Spleen (tissue), 11 donors: ENCODE measurements around the gene FOSB. TPM values are rescaled to one million over a fixed set of nuclear protein-coding genes. Genes with fewer than 3 reads are reported as not detected.

Source experiments
- DNase-seq: peaks from one replicate; pipeline ENCODE4 v3.0.0-alpha.2; 2020
- H3K27ac ChIP-seq, 8 donors: fragments of 200-600 bp; sonication (generic) in 7 of 8; 1 replicate in 4 of 8; 2 replicates in 4 of 8; pipeline versions ENCODE4 v1.5.0 to v1.8.0; 2016 to 2021; ENCODE audit warnings: inconsistent platforms in 4 of 8, mild to moderate bottlenecking in 4 of 8, moderate library complexity in 1 of 8
- H3K27me3 ChIP-seq, 7 donors: fragments of 200-600 bp; sonication (generic) in 6 of 7; replicated peaks in 1 of 7; 1 replicate in 4 of 7; 2 replicates in 3 of 7; pipeline versions ENCODE4 v1.5.0 to v1.8.0; 2016 to 2021; ENCODE audit warnings: inconsistent platforms in 3 of 7, mild to moderate bottlenecking in 1 of 7
- H3K36me3 ChIP-seq, 6 donors: fragments of 200-600 bp; sonication (generic) in 5 of 6; 1 replicate in 4 of 6; 2 replicates in 2 of 6; pipeline versions ENCODE4 v1.5.0 to v1.8.0; 2016 to 2021; ENCODE audit warnings: inconsistent platforms in 2 of 6
- H3K4me1 ChIP-seq, 6 donors: fragments of 200-600 bp; sonication (generic) in 5 of 6; 1 replicate in 3 of 6; 2 replicates in 3 of 6; pipeline versions ENCODE4 v1.5.0 to v1.8.0; 2016 to 2021; ENCODE audit warnings: inconsistent platforms in 3 of 6
- H3K4me3 ChIP-seq, 8 donors: fragments of 200-600 bp; sonication (generic) in 7 of 8; 1 replicate in 4 of 8; 2 replicates in 4 of 8; pipeline versions ENCODE4 v1.5.0 to v1.8.0; 2016 to 2021; ENCODE audit warnings: inconsistent platforms in 4 of 8, mild to moderate bottlenecking in 4 of 8, moderate library complexity in 2 of 8
- H3K9me3 ChIP-seq, 8 donors: fragments of 200-600 bp; sonication (generic) in 7 of 8; 1 replicate in 4 of 8; 2 replicates in 4 of 8; pipeline versions ENCODE4 v1.5.0 to v1.8.0; 2016 to 2021; ENCODE audit warnings: inconsistent platforms in 4 of 8
- CTCF ChIP-seq, 11 experiments: fragments of 200-600 bp in 7 of 11; fragments of 450-650 bp in 4 of 11; sonication (generic) in 4 of 11; IDR thresholded peaks in 8 of 11; conservative IDR thresholded peaks in 3 of 11; 1 replicate in 7 of 11; 2 replicates in 4 of 11; pipeline versions ENCODE4 v1.4.0 to v1.8.0; 2016 to 2021; ENCODE audit warnings: antibody characterized with exemption in 11 of 11, inconsistent platforms in 4 of 11, mild to moderate bottlenecking in 1 of 11
- POLR2A ChIP-seq, 3 donors: fragments of 450-650 bp; IDR thresholded peaks; one replicate each; pipeline ENCODE4 v1.5.1; 2017; ENCODE audit warnings: antibody characterized with exemption in 3 of 3, mild to moderate bottlenecking in 1 of 3
- POLR2AphosphoS5 ChIP-seq, 3 donors: sonication (generic); formaldehyde crosslinking; IDR thresholded peaks; one replicate each; pipeline ENCODE4 v1.5.1; 2017; ENCODE audit warnings: antibody characterized with exemption in 3 of 3
- WGBS, 5 donors: extraction: QIAGEN DNeasy Blood & Tissue Kit in 3 of 5; methylation state at CpG; one replicate each; pipeline versions ENCODE4 v1.1.5 to v1.1.7; 2013 to 2018; 5-methylcytosine and 5-hydroxymethylcytosine counted together
- intact Hi-C: fragments of 100-400 bp; cut with DNase I; formaldehyde crosslinking; loops from one replicate; pipeline ENCODE4 v1.15.0; 2023; ENCODE audit warnings: low total_unique reads
- polyA plus RNA-seq, 3 donors: library from polyadenylated mRNA; stranded (reverse); fragments of 200-250 nt; gene quantifications; one replicate each; pipeline ENCODE4 v1.2.1, GENCODE V29; 2013
- total RNA-seq, 7 donors: library from RNA; depleted of rRNA in 3 of 7; stranded (reverse); fragments of >200 nt in 3 of 7; fragmentation: NEBNext Ultra II Directional in 4 of 7; extraction: Animal tissue kit (Norgen Biotek cat#: 25700) in 4 of 7; gene quantifications; one replicate each; pipeline versions ENCODE4 v1.1.0 to v1.2.1, GENCODE V29; 2016 to 2021
- donor health status: healthy with polysubstance abuse.
- donor health status: DM: no; HTN: no; CAD: no; lungs with moderate emphysema.
- donor health status: DM: no; HTN: no; CAD: no.
- donor health status: Bipolar disorder and iron deficiency.
- donor health status: healthy.
- donor health status: DM: no; HTN: no; CAD: no.
- donor health status: DM: yes; HTN: yes; CAD: no.

FOSB gene
- total and polyA plus RNA-seq, 10 donors, result 0.42 to 41.7 (median 1.5) TPM

DNA sequence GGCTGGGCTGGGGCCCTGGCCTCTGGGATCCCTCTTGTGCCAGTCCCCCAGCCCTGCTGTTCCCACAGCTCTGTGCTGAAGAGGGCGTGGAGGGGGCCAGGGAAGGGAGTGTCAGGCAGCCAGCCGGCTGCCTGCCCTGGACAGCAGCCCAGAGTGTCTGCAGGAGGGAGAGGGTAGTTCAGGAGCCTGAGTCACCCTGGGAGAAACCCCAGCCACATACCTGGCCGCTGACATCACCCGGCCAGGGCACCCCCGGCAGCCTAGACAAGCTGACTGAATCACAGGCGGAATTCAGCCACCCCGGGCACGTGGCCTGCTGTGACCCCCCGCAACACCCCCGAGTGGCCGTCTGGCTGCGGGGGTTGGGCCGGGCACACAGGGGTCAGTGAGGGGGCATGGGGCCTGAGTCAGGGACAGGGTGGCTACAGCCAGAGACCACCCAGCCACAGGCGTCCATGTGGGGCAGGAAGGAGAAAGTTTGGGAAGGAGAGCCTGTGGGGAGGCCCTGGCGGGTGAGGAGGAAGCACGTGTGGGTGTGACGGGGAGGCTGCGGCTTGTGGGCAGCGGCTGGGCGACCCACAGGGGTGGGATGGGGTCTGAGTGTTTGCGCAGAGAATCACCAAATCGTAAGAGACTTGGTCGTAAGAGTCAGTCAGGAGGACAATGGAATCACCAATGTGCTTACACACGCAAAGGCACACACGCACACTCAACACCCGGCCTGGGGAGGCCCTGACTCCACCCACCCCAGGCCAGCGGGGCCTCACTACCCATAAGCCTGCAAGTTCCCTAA is 11.9 kb upstream of the FOSB start:
- peaks cover 0 to 10% (median 0%) of the 10 kb centered on the region in 7 donors for H3K27me3 ChIP-seq
- H3K27ac ChIP-seq, result peak overlapping the region in 6 of 8 donors; percentile 0 to 74 (median 56)
- 9 to 13% (median 10%) methylated on average over 16 to 27 of the region's 27 CpGs for WGBS, 5 donors
- TF ChIP-seq POLR2AphosphoS5 (IDR thresholded peaks at IDR 0.05) (peak in 2 of 3 donors; percentile 45 to 77), POLR2A (IDR thresholded peaks at IDR 0.05) (no peak)
- H3K4me1 ChIP-seq, result peaks cover 14 to 44% (median 30%) of the 10 kb centered on the region in 6 donors
- intact Hi-C loops, result no loop called here
- peak overlapping the region in 1 of 8 donors; percentile 28 for H3K4me3 ChIP-seq
- no peaks in the 10 kb centered on the region for H3K36me3 ChIP-seq
- peak; percentile 81 for DNase-seq
- no peaks in the 10 kb centered on the region for H3K9me3 ChIP-seq

DNA sequence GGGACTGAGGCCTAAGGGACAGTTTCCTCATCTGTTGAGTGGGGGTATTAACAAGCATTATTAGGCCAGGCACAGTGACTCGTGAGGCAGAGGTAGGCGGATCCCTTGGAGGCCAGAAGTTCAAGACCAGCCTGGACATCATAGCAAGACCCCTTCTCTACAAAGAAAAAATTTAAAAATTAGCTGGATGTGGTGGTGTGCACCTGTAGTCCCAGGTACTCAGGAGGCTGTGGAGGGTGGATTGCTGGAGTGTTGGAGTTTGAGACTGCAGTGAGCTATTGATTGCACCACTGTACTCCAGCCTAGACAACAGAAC is 11.3 kb upstream of the FOSB start:
- no peaks in the 10 kb centered on the region for H3K9me3 ChIP-seq
- DNase-seq, result no peak
- H3K27ac ChIP-seq, result peak overlapping the region in 6 of 8 donors; percentile 0 to 74 (median 56)
- no peak overlapping the region for H3K4me3 ChIP-seq
- H3K36me3 ChIP-seq, result no peaks in the 10 kb centered on the region
- H3K27me3 ChIP-seq, result peaks cover 0 to 10% (median 0%) of the 10 kb centered on the region in 7 donors
- peaks cover 10 to 39% (median 24%) of the 10 kb centered on the region in 6 donors for H3K4me1 ChIP-seq
- 39 to 68% (median 44%) methylated on average over 2 of the region's 2 CpGs for WGBS, 5 donors
- intact Hi-C loops, result no loop called here
- TF ChIP-seq POLR2A (IDR thresholded peaks at IDR 0.05) (no peak), CTCF (IDR thresholded peaks at IDR 0.05 in 8 of 11, conservative IDR thresholded peaks at IDR 0.05 in 3 of 11) (no peak), POLR2AphosphoS5 (IDR thresholded peaks at IDR 0.05) (no peak)

GRCh38 chr19:45457776-45458175 is 10.0 kb upstream of the FOSB start:
- TF ChIP-seq CTCF (IDR thresholded peaks at IDR 0.05 in 8 of 11, conservative IDR thresholded peaks at IDR 0.05 in 3 of 11) (no peak), POLR2AphosphoS5 (IDR thresholded peaks at IDR 0.05) (no peak), POLR2A (IDR thresholded peaks at IDR 0.05) (no peak)
- H3K36me3 ChIP-seq, result no peaks in the 10 kb centered on the region
- H3K27me3 ChIP-seq, result peaks cover 0 to 10% (median 0%) of the 10 kb centered on the region in 7 donors
- no peak overlapping the region for H3K4me3 ChIP-seq
- H3K4me1 ChIP-seq, result peaks cover 8 to 38% (median 18%) of the 10 kb centered on the region in 6 donors
- no peak overlapping the region for H3K27ac ChIP-seq
- intact Hi-C loops, result no loop called here
- H3K9me3 ChIP-seq, result no peaks in the 10 kb centered on the region
- DNase-seq, result no peak

DNA sequence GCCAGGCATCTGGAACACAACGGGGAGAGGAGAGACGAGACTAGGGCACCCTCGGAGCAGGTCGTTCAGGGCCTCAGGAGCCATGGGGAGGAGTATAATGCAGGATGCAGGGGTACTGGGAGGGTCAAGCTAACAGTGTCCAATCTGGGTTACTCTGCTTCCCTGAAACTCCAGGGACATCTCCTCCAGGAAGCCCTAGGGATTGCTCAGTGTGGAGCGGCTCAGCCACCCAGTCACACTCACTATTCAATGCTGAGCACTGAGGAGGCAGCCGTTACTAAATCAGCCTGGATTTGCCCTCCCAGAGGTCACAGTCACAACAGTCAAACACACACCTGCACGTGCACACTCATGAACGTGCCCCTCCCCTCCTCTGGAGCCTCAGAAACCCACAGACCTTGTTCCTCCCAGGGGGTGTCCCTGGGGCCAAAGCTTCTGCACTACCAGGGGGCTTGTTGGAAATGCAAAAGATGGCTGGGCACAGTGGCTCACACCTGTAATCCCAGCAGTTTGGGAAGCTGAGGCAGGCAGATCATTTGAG is 6.9 kb upstream of the FOSB start:
- H3K9me3 ChIP-seq, result no peaks in the 10 kb centered on the region
- H3K4me3 ChIP-seq, result no peak overlapping the region
- no peaks in the 10 kb centered on the region for H3K36me3 ChIP-seq
- TF ChIP-seq POLR2AphosphoS5 (IDR thresholded peaks at IDR 0.05), result no peak
- no peak overlapping the region for H3K27ac ChIP-seq
- WGBS, 5 donors, result 52 to 59% (median 55%) methylated on average over 8 of the region's 8 CpGs
- H3K4me1 ChIP-seq, result peaks cover 5 to 19% (median 8%) of the 10 kb centered on the region in 6 donors
- no peak for DNase-seq
- peaks cover 0 to 18% (median 0%) of the 10 kb centered on the region in 7 donors for H3K27me3 ChIP-seq
- intact Hi-C loops, result no loop called here

GRCh38 chr19:45462174-45462573 is 5.6 kb upstream of the FOSB start:
- TF ChIP-seq POLR2A (IDR thresholded peaks at IDR 0.05), result no peak
- TF ChIP-seq CTCF (IDR thresholded peaks at IDR 0.05 in 8 of 11, conservative IDR thresholded peaks at IDR 0.05 in 3 of 11), result no peak
- TF ChIP-seq POLR2AphosphoS5 (IDR thresholded peaks at IDR 0.05), result no peak
- Histone ChIP-seq H3K27me3 (peaks cover 0 to 28% (median 0%) of the 10 kb centered on the region in 7 donors), H3K9me3 (no peaks in the 10 kb centered on the region), H3K4me3 (no peak overlapping the region), H3K27ac (no peak overlapping the region), H3K36me3 (no peaks in the 10 kb centered on the region), H3K4me1 (peaks cover 0 to 13% (median 5%) of the 10 kb centered on the region in 6 donors)
- DNase-seq, result no peak
- WGBS, 5 donors, result 50 to 58% (median 53%) methylated on average over 4 of the region's 4 CpGs
- intact Hi-C loops, result no loop called here
